ENCODE results near the gene ERBB4.

ERBB4 gene

GRCh38 chr2:211503198-211503597 is 1035.4 kb downstream of the ERBB4 start:
- DNase-seq = no peak

GRCh38 chr2:211498551-211499205 is 1039.9 kb downstream of the ERBB4 start:
- DNase-seq = no peak

DNA sequence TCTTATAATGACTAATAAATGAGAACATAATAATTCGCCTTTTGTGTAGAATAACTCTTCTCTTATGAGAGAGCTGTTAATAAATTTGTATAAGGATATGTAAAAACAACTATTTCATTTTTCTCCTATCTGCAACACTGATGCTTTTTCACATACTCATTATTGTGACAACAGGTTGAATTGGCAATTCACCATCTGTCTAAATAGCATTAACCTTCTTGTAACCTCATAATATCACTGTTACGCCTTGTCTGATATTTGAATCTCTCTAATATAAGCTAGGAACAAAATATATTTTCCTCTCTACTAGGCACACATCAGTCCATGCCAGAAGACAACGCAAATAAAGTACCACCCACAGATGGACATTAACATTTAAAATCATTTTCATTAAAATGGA is 1043.3 kb downstream of the ERBB4 start:
- DNase-seq = no peak

DNA sequence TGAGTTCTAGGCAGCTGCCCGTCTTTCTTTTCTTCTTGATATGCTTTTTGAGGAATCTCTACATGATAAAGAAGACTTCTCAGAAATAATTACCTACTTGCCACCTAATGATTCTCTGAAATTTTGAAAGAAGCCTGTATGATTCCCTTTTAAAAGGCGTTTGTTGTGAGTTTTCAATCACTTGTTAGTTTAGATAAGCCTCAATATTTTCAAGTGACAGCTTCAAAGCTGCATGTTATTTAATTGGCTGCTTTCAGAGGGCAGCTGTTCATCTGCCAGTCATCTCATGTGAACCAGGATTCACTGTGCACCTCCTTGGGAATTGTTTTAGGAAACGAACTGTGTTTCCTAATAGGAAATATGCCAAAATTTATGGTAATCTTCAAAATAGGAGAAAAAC is 1044.1 kb downstream of the ERBB4 start:
- no peak for DNase-seq

DNA sequence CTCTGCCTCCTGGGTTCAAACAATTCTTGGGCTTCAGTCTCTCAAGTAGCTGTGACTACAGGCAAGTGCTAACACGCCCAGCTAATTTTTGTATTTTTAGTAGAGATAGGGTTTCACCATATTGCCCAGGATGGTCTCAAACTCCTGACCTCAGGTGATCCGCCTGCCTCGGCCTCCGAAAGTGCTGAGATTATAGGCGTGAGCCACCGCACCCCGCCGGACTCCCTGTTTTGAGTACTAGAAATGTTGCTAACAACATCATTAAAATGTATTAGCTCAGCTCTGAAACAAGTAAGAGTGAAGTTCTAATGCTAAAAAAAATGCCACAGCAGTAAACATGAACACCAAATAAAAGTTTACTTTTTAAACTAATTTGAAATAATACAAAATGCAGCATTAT is 1044.5 kb downstream of the ERBB4 start:
- DNase-seq = no peak

DNA sequence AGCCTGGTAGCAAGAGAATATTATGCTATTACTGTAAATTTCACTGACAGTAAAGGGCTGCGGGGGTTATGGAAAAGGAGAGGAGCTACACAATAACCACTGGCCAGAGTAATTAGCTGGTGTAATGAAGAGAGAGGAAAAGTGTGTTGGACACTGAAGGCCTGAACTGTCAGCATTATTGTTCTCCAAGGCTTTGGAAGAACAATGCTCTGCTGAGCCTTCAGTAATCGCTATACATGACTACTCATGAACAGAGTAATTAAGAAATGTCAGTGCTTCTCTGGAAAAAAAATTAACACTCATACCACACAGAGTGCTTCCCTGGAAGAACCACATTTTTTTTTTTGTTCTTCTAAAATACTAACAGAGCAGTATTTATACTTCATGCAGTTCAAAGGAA is 1050.9 kb downstream of the ERBB4 start:
- no peak for DNase-seq

GRCh38 chr2:211479536-211480150 is 1059.0 kb downstream of the ERBB4 start:
- no peak for DNase-seq

GRCh38 chr2:211477537-211478275 is 1060.9 kb downstream of the ERBB4 start:
- DNase-seq = no peak

- no peak for DNase-seq
Observed at GRCh38 chr2:211473116-211473515, 1065.5 kb downstream of the ERBB4 start.

GRCh38 chr2:211469664-211470059 is 1068.9 kb downstream of the ERBB4 start:
- no peak for DNase-seq

GRCh38 chr2:211468877-211469663 is 1069.5 kb downstream of the ERBB4 start:
- DNase-seq = no peak

DNA sequence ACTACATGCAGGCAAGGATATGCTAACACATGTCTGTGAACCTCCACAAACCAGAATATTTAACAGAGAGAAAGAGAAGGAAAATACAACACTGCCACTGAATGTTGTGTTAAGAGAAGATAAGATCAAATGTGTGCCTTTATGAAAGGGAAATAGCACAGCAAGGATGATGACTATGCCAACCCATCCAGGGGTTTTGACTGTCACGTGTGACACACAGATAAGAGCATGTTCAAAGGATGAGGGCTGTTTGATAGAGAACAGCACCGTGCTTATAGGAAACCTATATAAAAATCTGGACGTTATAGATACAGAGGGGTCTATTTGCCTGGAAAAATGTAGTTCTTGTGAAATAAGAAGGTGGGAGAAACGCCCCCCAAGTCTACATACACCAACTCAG is 1070.4 kb downstream of the ERBB4 start:
- DNase-seq = no peak

- DNase-seq = no peak
Observed at GRCh38 chr2:211463397-211463796, 1075.2 kb downstream of the ERBB4 start.

DNA sequence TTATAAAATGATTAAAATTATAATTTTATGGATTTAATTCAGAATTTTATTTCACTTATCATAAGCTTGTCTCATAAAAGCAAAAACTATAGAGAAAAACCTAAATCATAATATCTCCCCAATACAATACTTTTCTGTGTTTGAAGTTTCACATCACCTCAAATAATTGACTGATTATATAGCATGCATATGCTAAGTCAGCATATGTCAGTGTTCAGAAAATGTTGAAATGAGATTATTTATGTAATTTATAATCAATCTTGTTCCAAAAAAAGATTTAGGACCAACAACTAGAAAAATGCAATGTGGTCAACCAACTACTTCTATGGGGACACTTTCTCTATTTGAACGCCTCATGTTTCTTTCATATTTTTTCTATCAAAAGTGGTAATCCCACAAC is 1079.6 kb downstream of the ERBB4 start:
- no peak for DNase-seq

- no peak for DNase-seq
Observed at GRCh38 chr2:211457325-211457724, 1081.3 kb downstream of the ERBB4 start.

DNA sequence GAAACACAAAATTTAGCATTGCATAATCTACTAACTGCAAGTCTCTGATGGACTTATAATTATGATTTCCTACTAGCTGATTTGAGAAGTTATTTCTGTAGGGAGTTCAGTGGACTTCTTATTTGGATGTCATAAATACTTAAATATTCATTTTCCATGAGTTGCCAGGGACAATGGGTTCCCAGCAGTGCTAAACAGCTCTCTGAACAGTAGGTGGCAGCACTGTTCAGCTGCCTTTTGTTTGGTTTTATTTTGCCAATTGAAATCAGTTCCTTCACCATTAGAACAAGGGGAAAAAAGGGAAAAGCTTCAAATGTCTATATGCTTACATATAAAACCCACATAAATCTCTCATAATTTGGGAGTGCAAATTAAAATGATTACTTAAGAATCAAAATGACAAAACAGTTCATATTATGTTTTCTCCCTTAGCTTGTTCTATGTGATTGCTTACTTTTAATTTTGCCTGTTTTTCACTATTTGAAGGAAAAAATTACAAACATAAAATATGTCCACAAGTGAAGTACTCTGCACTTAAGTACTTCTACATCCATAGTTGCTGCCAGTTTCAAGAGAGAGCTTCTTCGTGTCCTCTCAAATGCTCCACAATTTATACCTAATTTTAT is 1083.3 kb downstream of the ERBB4 start:
- DNase-seq = no peak

DNA sequence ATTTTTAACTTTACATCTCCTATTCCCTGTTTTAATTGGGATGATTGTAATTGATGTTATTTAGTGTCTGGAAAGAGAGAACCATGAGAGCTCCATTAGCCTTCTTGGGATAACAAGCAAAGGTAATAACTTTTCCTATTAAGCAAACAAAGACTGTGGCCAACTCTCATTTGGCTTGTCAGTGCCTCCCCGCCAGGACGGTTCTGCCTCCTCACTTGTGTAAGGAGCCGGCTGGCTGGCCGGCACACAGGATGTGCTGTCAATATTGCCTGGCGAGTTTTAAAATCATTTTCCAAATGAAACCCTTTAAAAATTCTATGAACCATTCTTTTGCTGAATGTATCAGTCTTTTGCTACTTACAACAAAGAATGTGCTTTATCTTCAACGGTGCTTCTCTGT is 1083.9 kb downstream of the ERBB4 start:
- DNase-seq = no peak

DNA sequence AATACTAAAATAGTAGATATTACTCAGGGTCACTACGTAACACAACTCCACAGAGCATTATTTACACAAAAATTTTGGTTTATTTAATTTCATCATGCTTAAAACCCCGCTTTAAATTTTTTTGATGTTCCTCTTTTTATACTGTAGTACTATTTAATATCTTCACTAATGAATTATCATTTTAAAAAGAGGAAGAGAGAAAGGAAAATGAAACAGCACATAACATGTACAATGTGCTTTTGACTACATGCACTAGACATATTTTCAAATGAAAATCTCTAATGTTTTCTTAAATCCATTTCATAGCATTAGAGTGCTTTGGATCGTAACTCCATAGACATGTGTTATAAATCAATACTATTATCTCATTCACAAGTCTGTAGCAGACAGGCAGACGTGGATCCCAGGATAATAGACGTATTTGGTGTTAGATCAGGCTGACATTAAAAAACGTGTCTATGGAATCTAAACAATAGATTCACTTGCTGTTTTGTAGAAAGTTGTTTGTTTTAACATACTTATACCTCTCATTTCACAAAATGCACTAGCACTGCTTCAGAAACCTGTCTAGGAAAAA is 1085.2 kb downstream of the ERBB4 start:
- no peak for DNase-seq

- DNase-seq = no peak
Observed at GRCh38 chr2:211451642-211452041, 1087.0 kb downstream of the ERBB4 start.

DNA sequence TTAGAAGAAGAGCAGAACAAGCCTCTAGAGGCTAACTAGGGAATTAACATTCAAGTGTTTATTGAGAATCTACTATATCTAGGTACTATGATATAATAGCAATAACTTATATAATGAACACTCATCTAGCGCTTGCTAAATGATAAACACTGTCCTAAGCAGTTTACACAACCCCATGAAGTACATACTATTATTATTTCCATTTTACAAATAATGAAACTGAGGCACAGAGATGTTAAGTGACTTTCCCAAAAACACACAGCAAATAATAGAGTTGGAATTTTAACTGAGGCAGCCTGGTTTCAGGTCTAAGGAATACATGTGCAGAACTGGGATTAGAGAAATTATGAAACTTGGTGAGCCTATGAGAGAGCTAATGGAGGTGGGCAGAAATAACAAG is 1088.8 kb downstream of the ERBB4 start:
- no peak for DNase-seq

GRCh38 chr2:211447548-211447947 is 1091.1 kb downstream of the ERBB4 start:
- no peak for DNase-seq

GRCh38 chr2:211440107-211440506 is 1098.5 kb downstream of the ERBB4 start:
- DNase-seq = no peak

DNA sequence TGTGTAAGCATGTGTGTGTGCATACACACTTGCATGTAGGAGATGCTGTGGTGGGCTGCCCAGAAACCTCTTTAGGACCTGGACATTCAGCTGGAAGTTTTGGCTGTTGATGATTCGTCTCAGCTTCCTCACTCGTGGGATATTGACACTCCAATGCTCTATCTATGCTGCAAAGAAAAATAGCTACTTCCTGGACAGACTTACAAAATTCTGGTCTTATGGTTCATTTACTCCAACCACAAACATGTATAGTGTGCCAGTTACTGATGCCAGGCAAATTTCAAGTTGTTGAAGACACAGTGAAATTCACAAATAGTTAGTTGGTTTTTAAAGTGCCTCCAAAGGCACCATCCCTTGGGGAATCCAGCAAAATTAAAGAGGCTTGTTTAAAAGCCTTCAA is 1099.6 kb downstream of the ERBB4 start:
- DNase-seq = no peak

All from activated naive CD4-positive, alpha-beta T cell (primary cell).